Sigmoid colon (tissue), 4 donors: ENCODE data around the gene MRS2.

ENCODE experiments used
- EP300 ChIP-seq, 4 donors: sonication (generic); formaldehyde crosslinking; IDR thresholded peaks; one replicate each; pipeline ENCODE4 v1.6.1; 2017; ENCODE audit warnings: antibody characterized with exemption in 4 of 4
- POLR2A ChIP-seq, 2 donors: fragments of 450-650 bp; IDR thresholded peaks; one replicate each; pipeline ENCODE4 v1.6.1; 2016; ENCODE audit warnings: antibody characterized with exemption in 2 of 2, mild to moderate bottlenecking in 2 of 2, moderate library complexity in 2 of 2
- POLR2AphosphoS5 ChIP-seq, 4 donors: sonication (generic); formaldehyde crosslinking; IDR thresholded peaks; one replicate each; pipeline ENCODE4 v1.6.1; 2017; ENCODE audit warnings: antibody characterized with exemption in 4 of 4
- TF ChIP-seq, protein P1 (sequence below), 4 experiments: fragments of 450-650 bp in 3 of 4; fragments of 200-600 bp in 1 of 4; IDR thresholded peaks; one replicate each; pipeline ENCODE4 v1.5.1; 2016 to 2019; ENCODE audit warnings: antibody characterized with exemption in 4 of 4, mild to moderate bottlenecking in 3 of 4, moderate library complexity in 2 of 4

DNA sequence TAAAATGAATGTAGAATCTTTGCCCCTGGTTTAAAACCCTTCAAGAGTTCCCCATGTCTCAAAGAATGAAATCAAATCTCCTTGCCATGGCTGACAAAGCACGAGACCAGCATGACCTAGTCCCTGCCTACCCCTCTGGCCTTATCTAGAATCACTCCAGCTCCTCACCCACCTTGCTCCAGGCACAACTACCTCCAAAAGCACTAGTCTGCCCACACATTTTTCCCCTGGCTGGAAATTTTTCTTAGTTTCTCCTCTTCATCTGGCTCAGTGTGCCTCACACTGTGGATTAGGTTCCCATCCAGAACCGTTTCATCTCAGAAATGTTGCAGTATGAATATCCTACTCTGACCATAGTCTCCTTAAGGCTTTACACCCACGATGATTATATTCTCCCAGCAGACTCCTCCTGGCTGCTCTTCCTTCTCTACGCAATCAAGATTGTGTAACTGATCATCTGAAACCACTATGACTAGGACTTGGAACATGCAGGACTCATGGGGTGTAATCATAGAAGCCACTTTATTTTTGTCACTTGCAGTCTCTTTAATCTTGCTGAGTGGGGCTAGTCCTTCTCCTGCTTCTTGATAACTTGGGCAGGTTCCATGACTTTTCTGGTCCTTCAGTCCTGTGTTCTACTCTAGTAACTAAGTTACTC is 7.8 kb upstream of the MRS2 start:
- TF ChIP-seq, protein P1, sequence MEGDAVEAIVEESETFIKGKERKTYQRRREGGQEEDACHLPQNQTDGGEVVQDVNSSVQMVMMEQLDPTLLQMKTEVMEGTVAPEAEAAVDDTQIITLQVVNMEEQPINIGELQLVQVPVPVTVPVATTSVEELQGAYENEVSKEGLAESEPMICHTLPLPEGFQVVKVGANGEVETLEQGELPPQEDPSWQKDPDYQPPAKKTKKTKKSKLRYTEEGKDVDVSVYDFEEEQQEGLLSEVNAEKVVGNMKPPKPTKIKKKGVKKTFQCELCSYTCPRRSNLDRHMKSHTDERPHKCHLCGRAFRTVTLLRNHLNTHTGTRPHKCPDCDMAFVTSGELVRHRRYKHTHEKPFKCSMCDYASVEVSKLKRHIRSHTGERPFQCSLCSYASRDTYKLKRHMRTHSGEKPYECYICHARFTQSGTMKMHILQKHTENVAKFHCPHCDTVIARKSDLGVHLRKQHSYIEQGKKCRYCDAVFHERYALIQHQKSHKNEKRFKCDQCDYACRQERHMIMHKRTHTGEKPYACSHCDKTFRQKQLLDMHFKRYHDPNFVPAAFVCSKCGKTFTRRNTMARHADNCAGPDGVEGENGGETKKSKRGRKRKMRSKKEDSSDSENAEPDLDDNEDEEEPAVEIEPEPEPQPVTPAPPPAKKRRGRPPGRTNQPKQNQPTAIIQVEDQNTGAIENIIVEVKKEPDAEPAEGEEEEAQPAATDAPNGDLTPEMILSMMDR (IDR thresholded peaks at IDR 0.05) = no peak
- TF ChIP-seq POLR2AphosphoS5 (IDR thresholded peaks at IDR 0.05) (no peak), POLR2A (IDR thresholded peaks at IDR 0.05) (no peak), EP300 (IDR thresholded peaks at IDR 0.05) (no peak)
